CD4-positive, alpha-beta T cell treated with Interleukin-6 for 4 hours (primary cell): ENCODE results near the gene DNAJC4.

Experiments
- DNase-seq: peaks from one replicate; pipeline ENCODE4 v3.0.0-alpha.2; 2020; ENCODE audit warnings: mixed read lengths

Gene DNAJC4

GRCh38 chr11:64230171-64230984 lies at the start of gene DNAJC4:
TSS of gene DNAJC4 (plus strand) at chr11:64230548. CDS start at chr11:64230855, 307 bp downstream.
- peak; percentile 94 for DNase-seq

GRCh38 chr11:64180891-64181290 lies 49.5 kb upstream of the DNAJC4 start:
- DNase-seq = no peak

- DNase-seq = peak; percentile 49
Measured at GRCh38 chr11:64181506-64182411, 48.6 kb upstream of the DNAJC4 start.

GRCh38 chr11:64183890-64184289 lies 46.5 kb upstream of the DNAJC4 start:
- DNase-seq = no peak

- peak; percentile 37 for DNase-seq
Measured at GRCh38 chr11:64185175-64185692, 45.1 kb upstream of the DNAJC4 start.

GRCh38 chr11:64185693-64186491 lies 44.5 kb upstream of the DNAJC4 start, which contains the start of gene STIP1:
TSS of gene STIP1 (plus strand) at chr11:64186171. CDS start at chr11:64186262, 91 bp downstream.
- DNase-seq = peak; percentile 97

- DNase-seq = peak; percentile 50
Measured at GRCh38 chr11:64186492-64187165, 43.7 kb upstream of the DNAJC4 start.

GRCh38 chr11:64192434-64192833 lies 37.9 kb upstream of the DNAJC4 start:
- no peak for DNase-seq

GRCh38 chr11:64196626-64197025 lies 33.7 kb upstream of the DNAJC4 start:
- no peak for DNase-seq

- DNase-seq = no peak
Measured at GRCh38 chr11:64198511-64198910, 31.8 kb upstream of the DNAJC4 start.

- DNase-seq = no peak
Measured at GRCh38 chr11:64201543-64201942, 28.8 kb upstream of the DNAJC4 start.

GRCh38 chr11:64202992-64203391 lies 27.4 kb upstream of the DNAJC4 start:
- DNase-seq = no peak

GRCh38 chr11:64203421-64204079 lies 26.8 kb upstream of the DNAJC4 start:
- DNase-seq = no peak

- no peak for DNase-seq
Measured at GRCh38 chr11:64204080-64204440, 26.3 kb upstream of the DNAJC4 start.

- DNase-seq = peak; percentile 90
Measured at GRCh38 chr11:64204464-64204989, 25.8 kb upstream of the DNAJC4 start.

- peak; percentile 90 for DNase-seq
Measured at GRCh38 chr11:64206457-64207255, 23.7 kb upstream of the DNAJC4 start, which contains the start of gene FERMT3. TSS of gene FERMT3 (plus strand) at chr11:64206721. CDS start at chr11:64207365, 644 bp downstream.

GRCh38 chr11:64207256-64208085 lies 22.9 kb upstream of the DNAJC4 start:
- DNase-seq = peak; percentile 87

GRCh38 chr11:64208086-64208795 lies 22.1 kb upstream of the DNAJC4 start:
- DNase-seq = no peak
